ENCODE data around the gene HSPA13.

DNA sequence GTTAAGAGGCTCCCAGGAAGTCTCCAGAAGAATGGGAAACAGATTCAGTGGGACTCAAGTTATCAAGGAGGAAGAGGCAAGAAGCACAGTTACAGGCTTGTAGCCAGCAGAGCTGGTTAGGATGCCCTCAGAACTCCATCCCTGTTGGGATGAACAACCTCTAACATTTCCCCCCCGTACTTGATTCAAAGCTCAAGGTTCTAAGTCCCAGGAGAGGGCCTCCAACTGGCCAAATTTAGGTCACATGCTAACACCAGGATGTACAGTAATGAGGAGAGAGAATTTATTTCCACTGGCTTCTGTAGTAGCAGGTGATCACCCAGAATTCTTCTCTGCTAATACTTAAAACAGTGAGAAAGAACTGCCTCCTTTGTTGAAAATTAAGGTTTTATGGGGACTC, 22.3 kb upstream of the HSPA13 start:
- TF ChIP-seq, protein P1, sequence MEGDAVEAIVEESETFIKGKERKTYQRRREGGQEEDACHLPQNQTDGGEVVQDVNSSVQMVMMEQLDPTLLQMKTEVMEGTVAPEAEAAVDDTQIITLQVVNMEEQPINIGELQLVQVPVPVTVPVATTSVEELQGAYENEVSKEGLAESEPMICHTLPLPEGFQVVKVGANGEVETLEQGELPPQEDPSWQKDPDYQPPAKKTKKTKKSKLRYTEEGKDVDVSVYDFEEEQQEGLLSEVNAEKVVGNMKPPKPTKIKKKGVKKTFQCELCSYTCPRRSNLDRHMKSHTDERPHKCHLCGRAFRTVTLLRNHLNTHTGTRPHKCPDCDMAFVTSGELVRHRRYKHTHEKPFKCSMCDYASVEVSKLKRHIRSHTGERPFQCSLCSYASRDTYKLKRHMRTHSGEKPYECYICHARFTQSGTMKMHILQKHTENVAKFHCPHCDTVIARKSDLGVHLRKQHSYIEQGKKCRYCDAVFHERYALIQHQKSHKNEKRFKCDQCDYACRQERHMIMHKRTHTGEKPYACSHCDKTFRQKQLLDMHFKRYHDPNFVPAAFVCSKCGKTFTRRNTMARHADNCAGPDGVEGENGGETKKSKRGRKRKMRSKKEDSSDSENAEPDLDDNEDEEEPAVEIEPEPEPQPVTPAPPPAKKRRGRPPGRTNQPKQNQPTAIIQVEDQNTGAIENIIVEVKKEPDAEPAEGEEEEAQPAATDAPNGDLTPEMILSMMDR (IDR thresholded peaks at IDR 0.05) = no peak
- no peak for TF ChIP-seq POLR2A (IDR thresholded peaks at IDR 0.05)

Data from right lobe of liver (tissue), 4 donors.